Fibroblast of pulmonary artery (primary cell): ENCODE measurements around the gene ZC3H8.
A peak's percentile ranks its signal among the peaks of the same experiment; 100 is the strongest.
"Not testable (repeated sequence)": the region's sequence is repeated elsewhere in the genome, so short reads cannot be mapped to it uniquely, and the experiment has no call there.

Experiments used
- DNase-seq: peaks from one replicate; pipeline ENCODE4 v3.0.0-alpha.2; 2010; ENCODE audit warnings: low read depth
- H3K4me3 ChIP-seq: replicated peaks from 2 replicates; pipeline ENCODE4 v1.5.1; 2011; ENCODE audit warnings: low read depth, mild to moderate bottlenecking, control low read depth, low read length, moderate library complexity
- TF ChIP-seq, protein P1 (sequence below): IDR thresholded peaks from 2 replicates; pipeline ENCODE4 v1.5.1; 2011; ENCODE audit warnings: mild to moderate bottlenecking, control low read depth, low read length, inconsistent platforms; ENCODE audit errors: missing control alignments

Gene ZC3H8

DNA sequence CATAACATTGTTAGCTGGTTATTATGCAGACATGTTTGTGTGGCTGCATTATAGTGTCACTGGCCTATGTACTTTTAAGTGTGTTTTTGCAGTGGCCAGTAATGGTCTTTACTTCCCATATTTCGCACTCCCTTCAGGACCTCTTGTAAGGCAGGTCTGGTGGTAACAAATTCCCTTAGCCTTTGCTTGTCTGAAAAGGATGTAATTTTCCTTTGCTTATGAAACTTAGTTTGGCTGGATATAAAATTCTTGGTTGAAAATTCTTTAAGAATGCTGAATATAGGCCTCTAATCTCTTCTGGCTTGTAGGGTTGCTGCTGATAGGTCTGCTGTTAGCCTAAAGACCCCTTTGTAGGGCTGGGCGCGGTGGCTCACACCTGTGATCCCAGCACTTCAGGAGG is 34.7 kb downstream of the ZC3H8 start:
- TF ChIP-seq, protein P1, sequence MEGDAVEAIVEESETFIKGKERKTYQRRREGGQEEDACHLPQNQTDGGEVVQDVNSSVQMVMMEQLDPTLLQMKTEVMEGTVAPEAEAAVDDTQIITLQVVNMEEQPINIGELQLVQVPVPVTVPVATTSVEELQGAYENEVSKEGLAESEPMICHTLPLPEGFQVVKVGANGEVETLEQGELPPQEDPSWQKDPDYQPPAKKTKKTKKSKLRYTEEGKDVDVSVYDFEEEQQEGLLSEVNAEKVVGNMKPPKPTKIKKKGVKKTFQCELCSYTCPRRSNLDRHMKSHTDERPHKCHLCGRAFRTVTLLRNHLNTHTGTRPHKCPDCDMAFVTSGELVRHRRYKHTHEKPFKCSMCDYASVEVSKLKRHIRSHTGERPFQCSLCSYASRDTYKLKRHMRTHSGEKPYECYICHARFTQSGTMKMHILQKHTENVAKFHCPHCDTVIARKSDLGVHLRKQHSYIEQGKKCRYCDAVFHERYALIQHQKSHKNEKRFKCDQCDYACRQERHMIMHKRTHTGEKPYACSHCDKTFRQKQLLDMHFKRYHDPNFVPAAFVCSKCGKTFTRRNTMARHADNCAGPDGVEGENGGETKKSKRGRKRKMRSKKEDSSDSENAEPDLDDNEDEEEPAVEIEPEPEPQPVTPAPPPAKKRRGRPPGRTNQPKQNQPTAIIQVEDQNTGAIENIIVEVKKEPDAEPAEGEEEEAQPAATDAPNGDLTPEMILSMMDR = no peak
- DNase-seq = no peak
- H3K4me3 ChIP-seq = no peak overlapping the region

DNA sequence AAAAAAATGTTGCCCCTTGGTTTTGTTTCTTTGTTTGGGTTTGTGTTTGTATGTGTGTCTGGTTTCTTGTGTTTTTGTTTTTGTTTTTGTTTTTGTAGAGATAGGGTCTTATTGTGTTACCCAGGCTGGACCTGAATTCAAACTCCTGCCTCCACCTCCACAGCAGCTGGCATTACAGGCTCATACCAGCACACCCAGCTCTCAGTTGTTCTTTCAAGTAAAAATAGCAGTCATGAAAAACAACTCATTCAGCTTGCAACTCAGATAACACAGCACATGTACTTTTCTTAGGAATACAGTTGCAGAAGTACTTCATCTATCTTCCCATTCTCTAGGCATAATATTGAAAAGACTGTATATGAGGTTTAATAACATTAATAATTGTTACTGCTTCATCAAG is 37.0 kb downstream of the ZC3H8 start:
- DNase-seq = no peak
- TF ChIP-seq, protein P1 = no peak
- no peak overlapping the region for H3K4me3 ChIP-seq

DNA sequence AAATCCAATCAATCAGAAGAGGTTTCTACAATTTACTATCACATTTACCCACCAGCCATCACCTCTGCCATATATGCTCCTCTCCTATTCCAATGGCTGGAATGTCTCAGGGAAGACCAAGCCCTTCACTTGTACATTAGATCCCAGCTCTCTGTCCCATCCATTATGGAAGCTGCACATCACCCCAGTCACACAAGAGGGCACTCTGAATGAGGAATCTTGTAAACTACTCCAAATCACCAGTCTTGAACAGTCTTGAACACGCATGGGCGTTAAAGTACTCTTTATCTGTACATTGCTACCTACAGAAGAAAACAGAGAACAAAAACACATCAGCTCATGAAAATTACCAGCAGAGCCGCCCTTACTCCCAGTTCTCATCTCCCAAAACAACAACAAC is 38.7 kb downstream of the ZC3H8 start:
- DNase-seq = peak; percentile 55
- TF ChIP-seq, protein P1 = peak; percentile 54
- no peak overlapping the region for H3K4me3 ChIP-seq

DNA sequence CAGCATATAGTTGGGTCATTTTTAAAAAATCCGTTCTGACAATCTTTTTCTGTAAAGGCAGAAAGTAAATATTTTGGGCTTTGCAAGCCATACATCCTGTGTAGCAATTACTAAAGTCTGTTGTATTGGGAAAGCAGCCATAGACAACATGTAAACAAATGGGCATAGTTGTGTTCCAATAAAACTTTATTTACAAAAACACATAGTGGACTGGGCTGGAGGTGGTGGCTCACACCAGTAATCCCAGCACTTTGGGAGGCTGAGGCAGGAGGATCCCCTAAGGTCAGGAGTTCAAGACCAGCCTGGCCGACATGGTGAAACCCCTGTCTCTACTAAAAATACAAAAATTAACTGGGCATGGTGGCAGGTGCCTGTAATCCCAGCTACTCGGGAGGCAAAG is 46.9 kb downstream of the ZC3H8 start:
- not testable (repeated sequence) for DNase-seq, H3K4me3 ChIP-seq

DNA sequence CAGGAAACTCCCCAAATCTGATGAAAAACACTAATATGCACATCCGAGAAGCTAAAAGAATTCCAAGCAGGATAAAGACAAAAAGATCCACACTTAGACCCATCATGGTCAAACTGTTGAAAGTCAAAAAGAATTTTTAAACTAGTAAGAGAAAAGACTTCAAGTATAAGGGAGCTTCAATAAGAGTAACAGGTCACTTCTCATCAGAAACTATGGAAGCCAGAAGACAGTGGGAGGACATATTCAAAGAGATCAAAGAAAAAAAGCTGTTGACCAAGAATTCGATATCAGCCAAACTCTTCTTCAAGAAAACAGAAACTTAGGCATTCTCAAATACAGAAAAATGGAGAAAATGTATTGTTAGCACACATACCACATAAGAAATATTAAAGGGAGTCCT is 50.4 kb downstream of the ZC3H8 start:
- H3K4me3 ChIP-seq = no peak overlapping the region
- TF ChIP-seq, protein P1 = no peak
- DNase-seq = peak; percentile 36

DNA sequence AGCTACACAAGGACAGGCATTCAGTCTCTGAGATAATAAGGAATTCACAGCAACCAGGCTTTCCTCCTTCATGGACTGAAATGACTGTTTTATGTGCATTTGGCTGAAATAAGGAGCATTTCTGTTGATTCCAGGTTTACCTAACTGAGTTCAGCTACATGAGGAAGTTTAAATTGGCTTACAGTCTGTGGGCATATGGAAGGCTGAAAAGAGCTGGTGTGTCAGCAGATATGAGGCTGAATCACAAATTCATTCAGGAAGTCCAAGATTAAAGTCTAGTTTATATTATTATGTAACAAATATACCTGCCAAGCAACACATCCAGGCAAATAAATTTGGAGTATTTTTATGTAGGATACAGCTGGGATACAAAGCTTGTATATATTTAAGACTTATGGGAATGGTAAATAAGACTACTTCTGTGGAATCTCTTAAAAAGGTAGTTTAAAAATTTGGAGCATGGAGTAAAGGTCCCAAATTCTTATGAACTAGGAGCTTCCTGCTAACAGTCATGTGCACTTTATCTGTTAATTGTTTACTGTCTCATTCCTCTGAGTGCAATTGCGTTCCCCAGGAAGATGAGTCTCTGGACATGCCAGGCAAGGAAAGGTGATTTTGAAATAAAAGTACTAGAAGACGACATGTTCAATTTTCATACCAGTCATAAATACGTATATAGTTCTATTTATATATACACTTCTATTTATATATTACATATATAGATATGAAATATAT is 53.0 kb downstream of the ZC3H8 start:
- DNase-seq = no peak
- TF ChIP-seq, protein P1 = no peak
- H3K4me3 ChIP-seq = no peak overlapping the region

DNA sequence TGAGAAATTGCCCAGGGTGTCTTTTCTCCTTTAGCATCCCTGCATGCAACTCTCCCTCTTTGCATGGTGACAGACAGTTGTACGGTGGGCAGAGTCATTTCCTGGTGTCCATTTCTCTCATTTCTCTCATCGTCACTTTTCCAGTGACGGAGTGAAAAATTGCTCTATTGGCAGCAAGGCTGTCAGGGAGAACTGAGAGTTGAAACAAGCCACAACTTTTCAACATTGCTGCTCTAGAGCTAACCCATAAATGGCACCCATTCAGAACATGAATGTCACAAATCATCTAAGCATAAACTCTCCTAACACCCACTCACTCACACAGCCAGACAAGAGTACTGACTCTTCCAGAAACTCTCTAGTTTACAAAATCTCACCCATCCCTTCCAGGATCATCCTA is 55.7 kb downstream of the ZC3H8 start:
- no peak overlapping the region for H3K4me3 ChIP-seq
- no peak for DNase-seq
- TF ChIP-seq, protein P1 = no peak
